Neural cell (in vitro differentiated cells): ENCODE measurements around the gene ITGAE.

Experiments used
- CTCF ChIP-seq: fragments of 450-650 bp; IDR thresholded peaks from 2 replicates; pipeline ENCODE4 v1.5.1; 2014; ENCODE audit warnings: antibody characterized with exemption, mild to moderate bottlenecking, moderate library complexity; ENCODE audit not compliant: poor library complexity, severe bottlenecking
- MXI1 ChIP-seq: fragments of 450-650 bp; conservative IDR thresholded peaks from 2 replicates; pipeline ENCODE4 v1.6.1; 2014; ENCODE audit warnings: antibody characterized with exemption, mild to moderate bottlenecking; ENCODE audit not compliant: poor library complexity, severe bottlenecking
- POLR2AphosphoS5 ChIP-seq: IDR thresholded peaks from 2 replicates; pipeline ENCODE4 v1.6.1; 2012
- RAD21 ChIP-seq: fragments of 450-650 bp; conservative IDR thresholded peaks from 2 replicates; pipeline ENCODE4 v1.6.1; 2014; ENCODE audit warnings: antibody characterized with exemption, mild to moderate bottlenecking, moderate library complexity
- SMC3 ChIP-seq: fragments of 450-650 bp; conservative IDR thresholded peaks from 2 replicates; pipeline ENCODE4 v1.6.1; 2014; ENCODE audit warnings: antibody characterized with exemption, mild to moderate bottlenecking, moderate library complexity; ENCODE audit not compliant: poor library complexity
- TAF1 ChIP-seq: IDR thresholded peaks from 2 replicates; pipeline ENCODE4 v1.6.1; 2012; ENCODE audit warnings: low read depth

GRCh38 chr17:3730881-3731429 lies 70.0 kb downstream of the ITGAE start:
- TF ChIP-seq MXI1: no peak
- TF ChIP-seq CTCF: no peak
- TF ChIP-seq POLR2AphosphoS5: no peak
- no peak for TF ChIP-seq TAF1
- no peak for TF ChIP-seq RAD21
- TF ChIP-seq SMC3: no peak
